GM19239 (cell line): Measurements from ENCODE around the gene ATP13A3.

ENCODE experiments used
- DNase-seq: peaks from one replicate; pipeline ENCODE4 v3.0.0; 2011; ENCODE audit warnings: low spot score; ENCODE audit not compliant: insufficient read length
- FAIRE-seq: peaks from 2 replicates; lab custom pipeline; 2011; peaks lifted over from hg19 to GRCh38; lab: Jason Lieb, UNC

Gene ATP13A3

DNA sequence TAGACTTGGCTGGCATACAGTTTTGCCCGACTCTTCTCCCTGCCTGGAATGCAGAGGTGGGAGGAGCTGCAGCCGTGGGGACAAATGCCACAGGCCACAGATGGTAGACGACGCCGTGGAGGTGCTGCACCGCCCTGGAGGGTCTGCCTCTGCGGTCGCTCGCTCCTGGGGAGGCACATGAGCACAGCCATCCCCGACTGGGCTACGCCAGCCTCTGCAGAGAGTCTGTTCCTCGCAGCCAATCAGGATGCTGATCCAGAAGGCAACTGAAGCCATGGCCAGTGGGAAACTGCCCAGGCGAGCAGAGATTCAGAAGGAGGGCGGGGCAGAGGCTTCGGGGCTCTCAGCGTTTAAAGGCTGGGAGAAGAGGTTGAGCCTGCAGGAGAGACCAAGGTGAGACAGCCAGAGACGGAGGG is 105.3 kb downstream of the ATP13A3 start:
- FAIRE-seq (no peak), DNase-seq (no peak)

- FAIRE-seq: no peak
- DNase-seq: no peak
Measured at GRCh38 chr3:194380326-194380725, 106.5 kb downstream of the ATP13A3 start.

- no peak for DNase-seq
- FAIRE-seq: no peak
Measured at GRCh38 chr3:194379651-194380050, 107.2 kb downstream of the ATP13A3 start.

GRCh38 chr3:194379231-194379630 is 107.6 kb downstream of the ATP13A3 start:
- DNase-seq (no peak), FAIRE-seq (no peak)

DNA sequence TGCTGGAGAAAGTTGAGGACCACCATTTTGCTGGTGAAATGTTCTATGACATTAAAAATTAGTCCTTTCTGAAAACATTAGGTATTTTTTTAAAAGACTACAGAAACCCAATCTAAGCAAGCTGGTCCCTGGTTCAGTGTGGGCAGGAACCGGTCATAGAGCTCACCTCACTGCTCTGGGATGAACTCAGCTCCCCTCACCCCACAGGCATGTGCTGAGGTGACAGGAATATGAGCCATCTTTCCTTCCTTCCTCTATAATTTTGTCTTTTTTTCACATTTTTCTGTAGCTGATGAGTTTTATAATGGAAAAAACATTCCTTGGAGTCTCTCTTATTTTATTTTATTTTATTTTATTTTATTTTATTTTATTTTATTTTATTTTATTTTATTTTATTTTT is 109.1 kb downstream of the ATP13A3 start:
- no peak for DNase-seq
- FAIRE-seq: no peak

DNA sequence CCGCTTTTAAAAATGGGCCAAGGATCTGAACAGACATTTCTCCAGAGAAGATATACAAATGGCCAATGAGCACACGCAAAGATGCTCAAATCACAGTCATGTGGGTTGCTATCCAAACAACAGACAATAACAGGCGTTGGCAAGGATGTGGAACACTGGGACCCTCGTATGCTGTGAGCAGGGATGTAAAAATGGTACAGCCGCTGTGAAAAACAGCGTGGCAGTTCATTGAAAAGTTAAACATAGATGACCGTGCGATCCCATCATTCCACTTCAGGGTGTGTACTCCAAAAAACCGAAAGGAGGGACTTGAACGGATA is 110.6 kb downstream of the ATP13A3 start:
- DNase-seq (no peak), FAIRE-seq (no peak)

- DNase-seq (no peak), FAIRE-seq (no peak)
Measured at GRCh38 chr3:194375473-194376240, 111.1 kb downstream of the ATP13A3 start.

- no peak for DNase-seq
- no peak for FAIRE-seq
Measured at GRCh38 chr3:194374935-194375334, 111.9 kb downstream of the ATP13A3 start.

DNA sequence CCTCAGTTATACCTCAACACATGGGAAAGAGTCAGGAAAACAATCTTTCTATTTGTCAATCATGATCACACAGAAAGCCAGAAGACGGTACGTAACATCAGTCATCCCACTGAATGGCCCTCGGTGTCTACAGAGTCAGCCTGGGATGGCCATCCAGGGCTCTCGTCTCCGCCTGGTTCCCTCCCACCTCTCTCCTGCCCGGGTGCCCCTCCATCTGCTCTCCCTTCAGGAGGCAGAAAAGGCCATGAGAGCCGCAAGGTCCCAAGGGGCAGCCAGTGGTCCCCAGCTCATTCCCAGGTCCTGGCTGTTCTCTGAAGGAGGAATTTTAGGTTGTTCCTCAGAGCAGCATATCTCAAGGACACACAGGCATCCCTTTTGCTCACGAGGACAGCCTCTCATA is 112.9 kb downstream of the ATP13A3 start:
- no peak for FAIRE-seq

GRCh38 chr3:194373028-194373427 is 113.8 kb downstream of the ATP13A3 start:
- DNase-seq: no peak
- FAIRE-seq: no peak

More for the DNA sequence above, 112.9 kb downstream of the ATP13A3 start:
- DNase-seq: no peak

GRCh38 chr3:194370753-194371152 is 116.0 kb downstream of the ATP13A3 start:
- FAIRE-seq: no peak
- DNase-seq: no peak

DNA sequence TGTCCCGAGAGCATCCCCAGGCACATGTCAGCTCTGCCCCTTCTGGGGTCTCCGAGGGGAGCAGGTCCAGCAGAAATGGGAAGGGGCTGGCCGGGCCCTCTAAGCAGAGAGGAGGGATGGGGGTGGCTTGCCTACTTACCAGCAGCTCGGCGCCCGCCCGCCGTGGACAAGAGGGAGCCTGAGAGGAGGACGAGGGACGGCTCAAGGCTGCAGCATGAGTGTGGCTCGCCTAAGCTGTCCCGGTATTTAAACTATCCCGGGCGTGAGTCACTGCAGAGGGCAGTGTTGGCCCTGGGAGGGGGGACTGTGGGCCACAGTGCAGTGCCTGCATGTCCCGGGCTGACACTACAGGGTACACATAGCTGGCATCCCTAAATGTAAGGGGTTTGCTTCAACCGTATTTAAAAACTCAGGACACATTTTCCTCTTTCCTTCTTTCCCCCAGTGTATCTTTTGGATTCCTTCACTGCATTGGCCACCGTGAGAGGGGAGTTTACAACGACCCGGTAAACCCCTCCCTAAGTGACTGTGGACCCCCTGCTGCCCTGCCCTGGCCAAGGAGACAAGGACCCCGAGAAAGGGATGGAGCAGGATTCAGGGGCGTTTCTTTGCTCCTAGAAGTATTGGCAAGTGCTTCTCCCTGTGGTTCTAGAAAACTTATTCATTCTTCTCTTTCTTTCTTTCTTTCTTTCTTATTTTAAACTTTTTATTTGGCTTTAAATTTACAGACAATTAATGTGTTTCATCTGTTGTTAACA is 117.1 kb downstream of the ATP13A3 start, which contains the start of gene LRRC15:
Gene LRRC15 (minus strand): TSS at position 222 of the 758 bp plus-strand sequence. CDS start 8,700 bp downstream, outside the sequence.
- no peak for DNase-seq

DNA sequence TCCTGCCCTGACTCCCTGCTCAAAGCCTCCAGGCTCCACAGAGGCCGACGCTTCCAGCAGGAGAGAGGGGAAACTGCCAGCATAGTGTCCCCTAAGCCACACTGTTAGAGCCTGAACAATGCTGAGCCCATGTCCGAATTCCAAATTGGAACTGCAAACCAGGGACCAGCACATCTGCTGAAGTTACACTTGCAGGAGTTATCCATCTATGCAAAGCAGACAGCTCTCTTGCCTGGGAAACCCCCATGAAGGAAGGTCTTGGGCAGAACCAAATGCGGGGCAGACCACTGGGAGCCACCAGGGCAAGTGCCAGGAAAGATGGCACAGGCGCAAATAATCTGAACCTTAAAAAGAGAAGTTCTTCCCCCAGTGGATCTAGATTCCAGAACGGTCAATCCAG is 117.9 kb downstream of the ATP13A3 start:
- DNase-seq: no peak
- no peak for FAIRE-seq

More for the DNA sequence above, 117.1 kb downstream of the ATP13A3 start, which contains the start of gene LRRC15:
- no peak for FAIRE-seq

GRCh38 chr3:194367992-194368841 is 118.6 kb downstream of the ATP13A3 start:
- no peak for FAIRE-seq
- no peak for DNase-seq

- DNase-seq (no peak), FAIRE-seq (no peak)
Measured at GRCh38 chr3:194365978-194366490, 120.8 kb downstream of the ATP13A3 start.

- FAIRE-seq (no peak), DNase-seq (no peak)
Measured at GRCh38 chr3:194365526-194365925, 121.3 kb downstream of the ATP13A3 start.

DNA sequence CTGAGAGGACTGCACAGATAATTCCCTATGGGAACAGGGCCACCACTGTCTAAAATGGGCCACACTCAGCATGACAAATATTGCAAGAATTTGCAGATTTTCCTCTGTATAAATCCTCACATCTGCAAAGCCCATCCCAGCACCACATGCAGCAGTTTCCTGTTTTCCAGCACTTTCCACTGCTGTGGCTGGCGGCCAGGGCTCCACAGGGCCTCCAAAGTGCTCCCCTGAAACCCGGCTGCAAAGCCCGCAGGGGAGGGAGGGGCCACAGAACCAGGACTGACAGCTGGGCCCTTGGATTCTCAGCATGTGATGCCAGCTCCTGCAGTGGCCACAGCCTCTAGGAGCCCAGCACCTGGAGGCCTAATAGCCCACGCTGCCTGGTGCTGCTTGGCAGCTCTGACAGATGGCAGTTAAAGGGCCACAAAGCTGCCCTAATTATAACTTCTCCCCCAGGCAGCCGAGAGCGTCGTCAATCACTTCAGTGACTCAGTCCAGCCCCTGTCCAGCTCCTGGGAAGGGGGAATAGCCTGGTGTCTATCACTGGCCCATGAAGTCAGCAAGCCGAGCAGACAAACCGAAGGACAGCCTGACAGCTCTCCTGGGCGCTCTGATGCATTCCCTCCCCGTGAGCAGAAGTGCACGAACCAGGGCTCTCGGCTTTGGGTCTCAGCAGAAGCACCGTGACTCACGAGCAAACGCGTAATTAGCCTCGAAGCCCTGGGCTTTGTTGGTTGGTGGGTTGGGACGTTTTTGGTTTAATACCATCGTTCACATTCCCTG is 122.0 kb downstream of the ATP13A3 start:
- FAIRE-seq (no peak), DNase-seq (no peak)

DNA sequence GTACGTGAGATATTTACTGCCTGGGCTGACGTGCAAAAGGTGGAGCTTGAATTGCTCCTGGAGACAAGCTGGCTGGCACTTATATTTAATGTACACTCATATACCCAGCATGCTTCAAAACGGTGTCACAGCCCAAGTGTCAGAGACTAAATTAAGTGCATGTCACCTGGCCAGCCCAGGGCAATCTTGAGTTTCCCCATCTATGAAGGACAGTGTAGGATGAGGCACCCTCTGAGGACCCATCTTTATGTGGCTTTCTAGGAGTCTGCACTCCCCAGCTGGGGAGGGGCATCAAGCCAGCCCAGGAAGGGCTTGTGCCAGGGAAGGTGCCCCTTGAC is 122.5 kb downstream of the ATP13A3 start:
- no peak for FAIRE-seq
- no peak for DNase-seq

GRCh38 chr3:194360568-194360967 is 126.2 kb downstream of the ATP13A3 start:
- FAIRE-seq (no peak), DNase-seq (no peak)

GRCh38 chr3:194357681-194358080 is 129.1 kb downstream of the ATP13A3 start:
- no peak for DNase-seq
- FAIRE-seq: no peak
